ENCODE results near the gene MVK.

Gene MVK

GRCh38 chr12:109591041-109591440 is 17.4 kb downstream of the MVK start:
- no peak for DNase-seq (ENCODE audit: low read depth in 2 of 2)
- no peak overlapping the region for H3K4me3 ChIP-seq (replicated peaks in 1 of 2; ENCODE audit: low read depth in 2 of 2, low read length in 2 of 2)
- TF ChIP-seq CTCF (IDR thresholded peaks at IDR 0.05; ENCODE audit: low read depth, low read length): no peak

DNA sequence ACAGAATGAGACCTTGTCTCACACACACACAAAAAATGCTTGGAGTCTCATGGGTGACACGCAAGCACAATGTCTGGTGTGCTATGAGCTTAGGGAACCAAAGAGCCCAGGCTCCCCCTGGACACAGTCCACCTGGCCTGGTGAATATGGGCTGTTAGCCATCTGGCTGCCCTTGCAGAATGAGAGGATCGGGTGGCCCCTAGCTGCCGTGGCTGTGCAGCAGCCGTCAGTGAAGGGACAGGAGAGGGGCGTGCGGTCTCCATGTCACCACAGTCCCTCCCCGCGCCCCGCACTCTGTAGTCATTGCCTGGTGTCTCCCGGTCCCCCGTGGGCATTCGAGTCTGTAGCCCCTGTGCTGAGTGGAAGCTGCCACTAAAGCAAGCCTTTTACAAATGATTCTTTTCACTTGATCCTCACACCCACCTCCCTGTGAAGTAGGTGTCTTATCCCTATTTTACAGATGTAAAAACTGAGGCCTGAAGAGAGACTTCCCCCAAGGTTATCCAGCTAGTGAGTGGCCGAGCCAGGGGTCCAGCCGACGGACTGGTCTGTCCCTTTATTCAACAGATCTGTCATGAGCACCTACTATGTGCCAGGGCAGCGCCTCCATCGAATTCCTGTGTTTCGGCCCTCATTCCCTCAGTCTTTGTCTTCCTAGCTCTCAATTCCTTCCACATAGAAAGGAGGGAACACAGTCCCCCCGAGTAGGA is 18.8 kb downstream of the MVK start:
- DNase-seq (ENCODE audit: low read depth in 2 of 2): no peak
- TF ChIP-seq CTCF (IDR thresholded peaks at IDR 0.05; ENCODE audit: low read depth, low read length): no peak
- no peak overlapping the region for H3K4me3 ChIP-seq (replicated peaks in 1 of 2; ENCODE audit: low read depth in 2 of 2, low read length in 2 of 2)

- DNase-seq (ENCODE audit: low read depth in 2 of 2): no peak
- TF ChIP-seq CTCF (IDR thresholded peaks at IDR 0.05; ENCODE audit: low read depth, low read length): no peak
- no peak overlapping the region for H3K4me3 ChIP-seq (replicated peaks in 1 of 2; ENCODE audit: low read depth in 2 of 2, low read length in 2 of 2)
Measured at GRCh38 chr12:109592905-109593272, 19.3 kb downstream of the MVK start.

- no peak overlapping the region for H3K4me3 ChIP-seq (replicated peaks in 1 of 2; ENCODE audit: low read depth in 2 of 2, low read length in 2 of 2)
- no peak for DNase-seq (ENCODE audit: low read depth in 2 of 2)
- TF ChIP-seq CTCF (IDR thresholded peaks at IDR 0.05; ENCODE audit: low read depth, low read length): no peak
Measured at GRCh38 chr12:109594556-109595317, 21.1 kb downstream of the MVK start.

GRCh38 chr12:109595321-109595902 is 21.8 kb downstream of the MVK start:
- TF ChIP-seq CTCF (IDR thresholded peaks at IDR 0.05; ENCODE audit: low read depth, low read length): no peak
- DNase-seq (ENCODE audit: low read depth in 2 of 2): no peak
- H3K4me3 ChIP-seq (replicated peaks in 1 of 2; ENCODE audit: low read depth in 2 of 2, low read length in 2 of 2): no peak overlapping the region

DNA sequence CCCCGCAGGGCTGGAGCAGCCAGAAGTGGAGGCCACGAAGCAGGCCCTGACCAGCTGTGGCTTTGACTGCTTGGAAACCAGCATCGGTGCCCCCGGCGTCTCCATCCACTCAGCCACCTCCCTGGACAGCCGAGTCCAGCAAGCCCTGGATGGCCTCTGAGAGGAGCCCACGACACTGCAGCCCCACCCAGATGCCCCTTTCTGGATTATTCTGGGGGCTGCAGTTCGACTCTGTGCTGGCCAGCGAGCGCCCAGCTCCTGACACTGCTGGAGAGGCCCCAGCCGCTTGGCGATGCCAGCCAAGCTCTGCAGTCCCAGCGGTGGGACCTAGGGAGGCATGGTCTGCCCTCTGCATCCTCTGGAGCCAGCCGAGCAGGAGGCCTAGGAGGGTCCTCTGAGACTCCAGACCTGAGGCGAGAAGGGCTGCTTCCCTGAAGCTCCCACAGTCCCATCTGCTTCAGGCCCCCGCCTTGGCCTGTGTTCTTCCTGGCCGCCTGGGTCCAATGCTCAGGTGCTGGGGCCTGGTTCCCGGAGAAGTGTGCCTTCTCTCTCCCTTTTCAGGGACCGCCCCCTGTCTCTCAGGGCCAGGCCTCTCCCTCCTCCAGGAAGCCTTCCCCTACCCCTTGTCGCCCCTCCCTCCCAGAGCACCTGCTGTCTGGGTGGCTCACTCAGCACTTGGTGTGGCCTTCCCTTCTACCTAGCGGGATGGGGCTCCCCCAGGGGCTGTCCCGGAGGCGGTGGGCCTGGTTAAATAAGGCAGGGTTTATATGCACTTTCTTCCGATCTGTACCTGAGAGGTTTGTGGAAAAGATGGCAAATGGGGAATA is 23.0 kb downstream of the MVK start:
- DNase-seq (ENCODE audit: low read depth in 2 of 2): no peak
- no peak for TF ChIP-seq CTCF (IDR thresholded peaks at IDR 0.05; ENCODE audit: low read depth, low read length)
- no peak overlapping the region for H3K4me3 ChIP-seq (replicated peaks in 1 of 2; ENCODE audit: low read depth in 2 of 2, low read length in 2 of 2)

All from cardiac fibroblast (primary cell).